ENCODE data around the gene CABP7. TPM values are rescaled to one million over a fixed set of nuclear protein-coding genes. Genes with fewer than 3 reads are reported as not detected.

Gene CABP7
- total RNA-seq, 1 experiment from 2014 or later, result not detected

DNA sequence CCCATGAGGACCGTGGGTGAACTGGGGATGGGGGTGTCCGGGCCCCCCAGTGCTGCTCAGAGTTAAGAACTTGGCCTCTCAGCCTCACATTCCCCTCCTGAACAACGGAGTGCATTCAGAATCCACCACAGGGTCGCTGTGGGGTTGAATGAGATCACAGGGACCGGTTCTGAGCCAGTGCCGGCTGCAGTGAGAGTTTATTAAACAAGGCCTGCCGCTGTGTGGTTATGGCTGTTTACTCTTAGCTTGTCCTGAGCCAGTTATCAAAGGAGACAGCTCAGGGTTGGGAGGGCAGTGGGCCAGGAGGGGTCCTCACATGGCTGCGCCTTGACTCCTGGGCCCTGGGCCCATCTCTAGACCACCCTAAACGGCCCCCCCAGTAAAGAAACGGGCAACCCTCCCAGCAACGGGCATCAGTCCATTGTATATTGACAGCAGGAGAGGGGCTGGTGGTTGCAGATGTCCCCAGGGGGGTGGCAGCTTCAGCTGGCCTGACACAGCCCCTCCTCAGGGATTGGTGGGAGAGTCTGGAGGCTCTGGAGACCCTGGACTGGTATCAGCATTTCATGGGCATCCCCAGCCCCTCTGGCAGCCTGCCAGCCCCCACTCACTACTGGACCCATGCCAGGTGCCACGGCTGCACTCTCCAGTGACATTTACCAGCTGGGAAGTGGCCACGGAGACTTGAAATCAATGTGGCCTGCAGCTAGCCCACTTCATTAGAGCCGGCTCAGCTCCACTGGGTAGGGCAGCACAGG lies 15.1 kb upstream of the CABP7 start:
- RAD21 ChIA-PET (ENCODE audit: low non-redundant PET in 1 of 2, low total read pairs in 2 of 2, uncharacterized antibody in 2 of 2, unreplicated experiment in 2 of 2), result no interaction called here
- DNase-seq (ENCODE audit: low read depth, low spot score), result no peak
- no peak overlapping the region for H3K27ac ChIP-seq (ENCODE audit: low read depth, low read length)
- CTCF ChIA-PET, result interaction anchor here (0.8 kb wide), 1 partner anchor 384 kb away, joined by 4 read pairs; no protein-coding TSS in a partner anchor
- ATAC-seq, result peak; percentile 31; the same call in 1 of the 2 replicates
- peak overlapping the region; percentile 44 for H3K4me2 ChIP-seq (ENCODE audit: low read length)
- BruUV-seq (replicated peaks), result no TSS peak
- H3K9me2 ChIP-seq (ENCODE audit: insufficient read depth), result no peaks in the 10 kb centered on the region
- peaks cover 36 to 41% of the 10 kb centered on the region in 2 experiments for H3K4me1 ChIP-seq (ENCODE audit: control insufficient read depth in 1 of 2, insufficient read depth in 2 of 2, low read length in 2 of 2)
- TF ChIP-seq SP1 (IDR thresholded peaks at IDR 0.05; ENCODE audit: low read depth) (no peak), TCF7L2 (IDR thresholded peaks at IDR 0.05; ENCODE audit: borderline replicate concordance, extremely low read depth, insufficient read depth, insufficient read length) (no peak), ELF1 (IDR thresholded peaks at IDR 0.05; ENCODE audit: borderline replicate concordance, low read depth) (no peak)
- H3K9ac ChIP-seq (ENCODE audit: low read length), result no peak overlapping the region
- H3K79me2 ChIP-seq (ENCODE audit: insufficient read depth, low read length), result no peaks in the 10 kb centered on the region
- H3K27me3 ChIP-seq (ENCODE audit: insufficient read depth, low read length), result no peaks in the 10 kb centered on the region
- POLR2A ChIA-PET, result no interaction called here
- no peaks in the 10 kb centered on the region for H3K36me3 ChIP-seq (ENCODE audit: control insufficient read depth in 1 of 2, insufficient read depth in 2 of 2, low read length in 2 of 2)
- H4K20me1 ChIP-seq (ENCODE audit: insufficient read depth), result no peaks in the 10 kb centered on the region
- H3K9me3 ChIP-seq (ENCODE audit: control insufficient read depth in 1 of 2, insufficient read depth in 1 of 2, low read depth in 1 of 2, low read length in 2 of 2), result no peaks in the 10 kb centered on the region
- intact Hi-C loops (cut with micrococcal nuclease), result no loop called here
- no peak overlapping the region for H3K4me3 ChIP-seq (replicated peaks in 1 of 2; ENCODE audit: low read depth in 1 of 2, low read length in 2 of 2)
- H2AFZ ChIP-seq (ENCODE audit: low read depth, low read length, poor library complexity, severe bottlenecking), result no peak overlapping the region

DNA sequence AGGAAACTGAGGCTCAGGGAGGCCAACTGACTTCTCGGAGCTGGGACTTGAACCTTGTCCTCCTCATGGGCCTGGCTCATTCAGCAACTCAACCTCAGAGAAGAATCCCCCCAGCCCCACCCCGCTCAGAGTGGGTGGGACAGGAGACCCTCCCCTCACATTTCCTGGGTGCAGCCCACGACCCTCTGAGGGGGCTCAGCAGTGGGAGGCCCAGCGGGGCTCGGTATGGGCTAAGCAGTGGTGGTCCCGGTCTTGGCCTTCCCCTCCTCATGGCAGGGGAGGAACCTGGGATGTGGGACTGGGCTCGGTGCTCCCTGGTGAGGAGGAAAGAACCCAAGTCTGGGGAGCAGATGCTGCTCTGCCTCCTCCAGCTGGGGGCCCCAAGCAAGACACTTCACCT lies 14.2 kb upstream of the CABP7 start:
- H3K9me2 ChIP-seq (ENCODE audit: insufficient read depth), result no peaks in the 10 kb centered on the region
- H3K36me3 ChIP-seq (ENCODE audit: control insufficient read depth in 1 of 2, insufficient read depth in 2 of 2, low read length in 2 of 2), result no peaks in the 10 kb centered on the region
- no peak for TF ChIP-seq RAD21 (IDR thresholded peaks at IDR 0.05; ENCODE audit: low read depth)
- no peak for TF ChIP-seq ZNF274 (IDR thresholded peaks at IDR 0.05; ENCODE audit: low read depth, low read length)
- TF ChIP-seq FOSL1 (IDR thresholded peaks at IDR 0.05; ENCODE audit: low read depth), result no peak
- no peak for TF ChIP-seq POLR2AphosphoS5 (IDR thresholded peaks at IDR 0.05; ENCODE audit: low read depth, low read length)
- H3K27ac ChIP-seq (ENCODE audit: low read depth, low read length), result no peak overlapping the region
- no peaks in the 10 kb centered on the region for H4K20me1 ChIP-seq (ENCODE audit: insufficient read depth)
- no peak overlapping the region for H3K4me2 ChIP-seq (ENCODE audit: low read length)
- CTCF ChIA-PET, result no interaction called here
- intact Hi-C loops (cut with micrococcal nuclease), result no loop called here
- RAD21 ChIA-PET (ENCODE audit: low non-redundant PET in 1 of 2, low total read pairs in 2 of 2, uncharacterized antibody in 2 of 2, unreplicated experiment in 2 of 2), result no interaction called here
- no peaks in the 10 kb centered on the region for H3K27me3 ChIP-seq (ENCODE audit: insufficient read depth, low read length)
- no peak overlapping the region for H3K4me3 ChIP-seq (replicated peaks in 1 of 2; ENCODE audit: low read depth in 1 of 2, low read length in 2 of 2)
- no TSS peak for BruUV-seq (replicated peaks)
- DNase-seq (ENCODE audit: low read depth, low spot score) (no peak), ATAC-seq (no peak)
- no peaks in the 10 kb centered on the region for H3K79me2 ChIP-seq (ENCODE audit: insufficient read depth, low read length)
- H3K9me3 ChIP-seq (ENCODE audit: control insufficient read depth in 1 of 2, insufficient read depth in 1 of 2, low read depth in 1 of 2, low read length in 2 of 2), result no peaks in the 10 kb centered on the region
- no peak overlapping the region for H3K9ac ChIP-seq (ENCODE audit: low read length)
- POLR2A ChIA-PET, result no interaction called here
- H3K4me1 ChIP-seq (ENCODE audit: control insufficient read depth in 1 of 2, insufficient read depth in 2 of 2, low read length in 2 of 2), result peaks cover 31% of the 10 kb centered on the region in 2 experiments
- no peak overlapping the region for H2AFZ ChIP-seq (ENCODE audit: low read depth, low read length, poor library complexity, severe bottlenecking)
